COR-L47 (cell line): ENCODE data around the gene ZNF772.
A peak's percentile ranks its signal among the peaks of the same experiment; 100 is the strongest.
"Not testable (repeated sequence)": the region's sequence is repeated elsewhere in the genome, so short reads cannot be mapped to it uniquely, and the experiment has no call there.

ENCODE experiments used
- DNase-seq: peaks from one replicate; lab custom pipeline; 2025; lab: John Stamatoyannopoulos, UW

ZNF772 gene

GRCh38 chr19:57477191-57478008, at the start of gene ZNF772:
Gene ZNF772, minus strand, starts transcription at chr19:57477566. Its CDS starts 257 bp downstream, at chr19:57477309.
- DNase-seq = peak; percentile 90

GRCh38 chr19:57518021-57518420, 40.7 kb upstream of the ZNF772 start:
- not testable (repeated sequence) for DNase-seq

- DNase-seq = no peak
These were observed 37.9 kb upstream of the ZNF772 start for GRCh38 chr19:57515255-57515654.

GRCh38 chr19:57512845-57513244, 35.5 kb upstream of the ZNF772 start:
- DNase-seq = no peak

GRCh38 chr19:57511484-57511883, 34.1 kb upstream of the ZNF772 start:
- no peak for DNase-seq

GRCh38 chr19:57506163-57506562, 28.8 kb upstream of the ZNF772 start:
- no peak for DNase-seq

GRCh38 chr19:57500400-57500799, 23.0 kb upstream of the ZNF772 start:
- not testable (repeated sequence) for DNase-seq

GRCh38 chr19:57499680-57500395, 22.5 kb upstream of the ZNF772 start, which contains the start of gene ZNF773:
Gene ZNF773, plus strand, starts transcription at chr19:57499938. Its CDS starts 143 bp downstream, at chr19:57500081.
- peak; percentile 94 for DNase-seq

GRCh38 chr19:57499332-57499679, 21.9 kb upstream of the ZNF772 start:
- DNase-seq = not testable (repeated sequence)

- not testable (repeated sequence) for DNase-seq
These were observed 10.9 kb upstream of the ZNF772 start for GRCh38 chr19:57488299-57488644.

GRCh38 chr19:57487477-57488298, 10.3 kb upstream of the ZNF772 start, which contains the start of gene ZNF419:
Gene ZNF419, plus strand, starts transcription at chr19:57487750. Its CDS starts 201 bp downstream, at chr19:57487951.
- DNase-seq = peak; percentile 96

- no peak for DNase-seq
These were observed 3.7 kb downstream of the ZNF772 start for GRCh38 chr19:57473646-57474045.

GRCh38 chr19:57466489-57466888, 10.9 kb downstream of the ZNF772 start:
- DNase-seq = no peak

- DNase-seq = peak; percentile 38
These were observed 11.5 kb downstream of the ZNF772 start for GRCh38 chr19:57465680-57466381.

GRCh38 chr19:57452307-57452706, 25.1 kb downstream of the ZNF772 start:
- no peak for DNase-seq

- no peak for DNase-seq
These were observed 34.2 kb downstream of the ZNF772 start for GRCh38 chr19:57443121-57443696.

GRCh38 chr19:57441979-57442752, 35.2 kb downstream of the ZNF772 start:
- DNase-seq = no peak

- DNase-seq = no peak
These were observed 38.4 kb downstream of the ZNF772 start for GRCh38 chr19:57438925-57439324.

GRCh38 chr19:57437931-57438330, 39.4 kb downstream of the ZNF772 start:
- no peak for DNase-seq

GRCh38 chr19:57436417-57436816, 40.9 kb downstream of the ZNF772 start:
- DNase-seq = no peak
